ENCODE data around the gene ETNK1.

The ETNK1 gene

DNA sequence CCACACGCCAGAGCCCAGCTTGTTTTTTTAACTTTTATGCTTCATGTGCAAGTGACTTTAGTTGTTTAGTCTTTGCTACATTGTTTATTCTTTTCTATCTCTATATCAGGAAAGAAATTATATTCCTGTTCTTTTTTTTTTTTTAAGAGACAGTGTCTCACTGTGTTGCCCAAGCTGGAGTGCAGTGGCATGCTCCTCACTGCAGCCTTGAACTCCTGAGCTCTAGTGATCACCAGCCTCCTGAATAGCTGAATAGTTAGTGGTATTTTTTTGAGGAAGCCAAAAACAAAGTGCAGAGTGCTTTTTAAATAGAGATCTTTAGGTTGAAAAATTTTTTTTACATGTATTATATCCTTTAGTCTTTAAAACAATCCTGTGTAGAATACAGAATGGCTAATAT is 58.2 kb downstream of the ETNK1 start:
- no peak overlapping the region for H3K4me3 ChIP-seq (ENCODE audit: low read depth, low read length)
- no peak overlapping the region for H3K27ac ChIP-seq
- H3K9me3 ChIP-seq (ENCODE audit: severe bottlenecking) = no peaks in the 10 kb centered on the region
- no peak for DNase-seq
- peaks cover 25% of the 10 kb centered on the region for H3K36me3 ChIP-seq
- no peaks in the 10 kb centered on the region for H3K27me3 ChIP-seq (ENCODE audit: insufficient read depth, low read depth, severe bottlenecking)
- TF ChIP-seq, protein P1, sequence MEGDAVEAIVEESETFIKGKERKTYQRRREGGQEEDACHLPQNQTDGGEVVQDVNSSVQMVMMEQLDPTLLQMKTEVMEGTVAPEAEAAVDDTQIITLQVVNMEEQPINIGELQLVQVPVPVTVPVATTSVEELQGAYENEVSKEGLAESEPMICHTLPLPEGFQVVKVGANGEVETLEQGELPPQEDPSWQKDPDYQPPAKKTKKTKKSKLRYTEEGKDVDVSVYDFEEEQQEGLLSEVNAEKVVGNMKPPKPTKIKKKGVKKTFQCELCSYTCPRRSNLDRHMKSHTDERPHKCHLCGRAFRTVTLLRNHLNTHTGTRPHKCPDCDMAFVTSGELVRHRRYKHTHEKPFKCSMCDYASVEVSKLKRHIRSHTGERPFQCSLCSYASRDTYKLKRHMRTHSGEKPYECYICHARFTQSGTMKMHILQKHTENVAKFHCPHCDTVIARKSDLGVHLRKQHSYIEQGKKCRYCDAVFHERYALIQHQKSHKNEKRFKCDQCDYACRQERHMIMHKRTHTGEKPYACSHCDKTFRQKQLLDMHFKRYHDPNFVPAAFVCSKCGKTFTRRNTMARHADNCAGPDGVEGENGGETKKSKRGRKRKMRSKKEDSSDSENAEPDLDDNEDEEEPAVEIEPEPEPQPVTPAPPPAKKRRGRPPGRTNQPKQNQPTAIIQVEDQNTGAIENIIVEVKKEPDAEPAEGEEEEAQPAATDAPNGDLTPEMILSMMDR (IDR thresholded peaks at IDR 0.05; ENCODE audit: low read depth, low read length) = no peak

- TF ChIP-seq, protein P1 (IDR thresholded peaks at IDR 0.05; ENCODE audit: low read depth, low read length) = peak; percentile 25; the same call in 1 of the 2 replicates
- no peak for DNase-seq
- Histone ChIP-seq H3K27me3 (ENCODE audit: insufficient read depth, low read depth, severe bottlenecking) (no peaks in the 10 kb centered on the region), H3K4me3 (ENCODE audit: low read depth, low read length) (no peak overlapping the region), H3K36me3 (peaks cover 12% of the 10 kb centered on the region), H3K9me3 (ENCODE audit: severe bottlenecking) (no peaks in the 10 kb centered on the region), H3K27ac (no peak overlapping the region)
Observed at GRCh38 chr12:22684140-22685118, 59.5 kb downstream of the ETNK1 start.

DNA sequence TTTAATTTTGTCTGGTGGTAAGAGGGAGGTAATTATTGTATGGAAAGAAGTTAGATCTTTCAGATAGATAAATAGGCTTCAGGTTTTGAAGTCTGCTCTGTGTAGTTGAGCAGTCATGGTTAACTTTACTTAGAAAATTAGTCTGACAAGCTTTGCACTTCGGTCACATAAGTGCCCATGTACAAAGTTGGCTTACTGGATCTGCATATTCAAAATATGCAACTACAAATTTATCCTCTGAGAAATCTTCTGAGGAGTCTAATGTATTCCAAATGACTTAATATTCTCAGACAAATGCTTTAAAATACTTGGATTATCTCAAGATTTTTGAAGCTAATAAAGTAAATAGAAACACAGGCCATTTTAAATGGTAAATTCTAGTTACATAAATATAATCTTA is 61.2 kb downstream of the ETNK1 start:
- H3K27ac ChIP-seq = no peak overlapping the region
- H3K9me3 ChIP-seq (ENCODE audit: severe bottlenecking) = no peaks in the 10 kb centered on the region
- no peaks in the 10 kb centered on the region for H3K27me3 ChIP-seq (ENCODE audit: insufficient read depth, low read depth, severe bottlenecking)
- TF ChIP-seq, protein P1 (IDR thresholded peaks at IDR 0.05; ENCODE audit: low read depth, low read length) = no peak
- DNase-seq = no peak
- no peak overlapping the region for H3K4me3 ChIP-seq (ENCODE audit: low read depth, low read length)
- 0 out of 2 replicates have a peak, but pooled peaks cover 8% of the 10 kb centered on the region for H3K36me3 ChIP-seq

DNA sequence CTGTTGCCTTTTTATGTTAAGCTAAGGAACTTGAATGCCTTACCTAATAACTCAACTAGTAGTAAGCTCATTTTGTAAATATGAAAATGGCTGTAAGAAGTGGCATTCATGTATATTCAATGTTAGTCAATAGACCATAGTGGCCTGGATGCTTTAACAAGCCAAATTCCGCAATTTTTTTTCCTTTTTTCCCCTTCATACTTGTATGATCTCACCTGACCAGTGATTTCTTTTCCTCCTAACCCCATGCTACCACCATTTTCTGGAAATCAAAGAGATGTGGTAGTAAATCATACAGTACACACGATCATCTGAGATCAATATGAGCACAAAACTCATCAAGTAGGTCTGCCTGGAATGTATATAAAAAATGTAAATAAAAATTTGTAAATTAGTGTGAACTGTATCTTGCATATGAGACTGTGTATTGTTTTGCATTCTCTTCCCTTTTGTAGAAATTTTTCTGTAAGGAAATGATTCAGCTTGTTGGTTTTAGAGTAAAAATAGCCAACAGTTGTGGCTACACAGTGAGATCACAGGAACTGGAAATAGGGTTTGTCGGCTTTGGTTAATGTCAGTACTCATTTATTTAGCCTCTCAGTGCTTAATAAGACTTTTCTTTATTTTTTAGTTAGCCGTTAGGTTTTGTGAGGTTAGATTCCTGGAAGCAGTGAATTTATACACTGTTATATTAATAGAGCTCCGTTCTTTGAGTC is 62.5 kb downstream of the ETNK1 start:
- Histone ChIP-seq H3K27ac (no peak overlapping the region), H3K36me3 (0 out of 2 replicates have a peak, but pooled peaks cover 8% of the 10 kb centered on the region), H3K27me3 (ENCODE audit: insufficient read depth, low read depth, severe bottlenecking) (no peaks in the 10 kb centered on the region), H3K4me3 (ENCODE audit: low read depth, low read length) (no peak overlapping the region), H3K9me3 (ENCODE audit: severe bottlenecking) (no peaks in the 10 kb centered on the region)
- TF ChIP-seq, protein P1 (IDR thresholded peaks at IDR 0.05; ENCODE audit: low read depth, low read length) = no peak
- DNase-seq = no peak

DNA sequence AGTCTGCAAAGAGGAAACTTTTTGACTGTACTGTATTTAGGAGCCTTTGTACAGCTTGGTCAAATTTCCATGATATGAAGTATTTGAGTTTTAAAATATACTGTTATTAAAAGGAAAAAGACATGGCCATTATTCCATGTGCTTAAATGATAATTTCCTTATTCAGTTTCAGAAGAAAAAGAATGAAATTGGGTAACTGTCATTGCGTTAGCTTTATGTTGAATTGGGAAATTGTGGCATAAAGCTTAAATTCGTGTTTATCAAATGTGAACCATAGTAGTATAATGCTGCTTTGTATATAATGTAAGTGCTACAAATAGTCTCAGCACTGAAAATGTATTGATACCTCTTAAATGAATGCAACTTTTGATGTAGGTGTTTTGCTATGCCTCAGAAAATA is 64.9 kb downstream of the ETNK1 start:
- no peak for DNase-seq
- H3K4me3 ChIP-seq (ENCODE audit: low read depth, low read length) = no peak overlapping the region
- peaks cover 4% of the 10 kb centered on the region for H3K9me3 ChIP-seq (ENCODE audit: severe bottlenecking)
- 0 out of 2 replicates have a peak, but pooled peaks cover 5% of the 10 kb centered on the region for H3K36me3 ChIP-seq
- H3K27ac ChIP-seq = no peak overlapping the region
- TF ChIP-seq, protein P1 (IDR thresholded peaks at IDR 0.05; ENCODE audit: low read depth, low read length) = no peak
- H3K27me3 ChIP-seq (ENCODE audit: insufficient read depth, low read depth, severe bottlenecking) = no peaks in the 10 kb centered on the region
